Measurements from ENCODE around the gene RNPC3. TPM values are rescaled to one million over a fixed set of nuclear protein-coding genes. Genes with fewer than 3 reads are reported as not detected.

RNPC3 gene
- total RNA-seq, 6 experiments from 2014 or later, result 7.1 to 9.6 (median 7.7) TPM

Other genes with a start within 250 kb of the RNPC3 start
- 1 to 10 TPM in 1 of 6 experiments, under 1 TPM in 5; 0.28 to 1.1 (median 0.35) TPM for gene AMY2B, start 45.9 kb downstream of the RNPC3 start, total RNA-seq (2021; fragmentation: NEBNext Ultra II Directional; extraction: Animal tissue kit (Norgen Biotek cat#: 25700))
- not detected for gene AMY2A, start 91.7 kb downstream of the RNPC3 start, total RNA-seq (2021; fragmentation: NEBNext Ultra II Directional; extraction: Animal tissue kit (Norgen Biotek cat#: 25700))
- not detected for gene AMY1A, start 130.1 kb downstream of the RNPC3 start, total RNA-seq (2021; fragmentation: NEBNext Ultra II Directional; extraction: Animal tissue kit (Norgen Biotek cat#: 25700))
- gene AMY1B, start 170.5 kb downstream of the RNPC3 start, total RNA-seq (2021; fragmentation: NEBNext Ultra II Directional; extraction: Animal tissue kit (Norgen Biotek cat#: 25700)), result not detected
- not detected for gene AMY1C, start 224.2 kb downstream of the RNPC3 start, total RNA-seq (2021; fragmentation: NEBNext Ultra II Directional; extraction: Animal tissue kit (Norgen Biotek cat#: 25700))

Measured in HFFc6 (cell line).